ENCODE data around the gene HOXB5.

HOXB5 gene

DNA sequence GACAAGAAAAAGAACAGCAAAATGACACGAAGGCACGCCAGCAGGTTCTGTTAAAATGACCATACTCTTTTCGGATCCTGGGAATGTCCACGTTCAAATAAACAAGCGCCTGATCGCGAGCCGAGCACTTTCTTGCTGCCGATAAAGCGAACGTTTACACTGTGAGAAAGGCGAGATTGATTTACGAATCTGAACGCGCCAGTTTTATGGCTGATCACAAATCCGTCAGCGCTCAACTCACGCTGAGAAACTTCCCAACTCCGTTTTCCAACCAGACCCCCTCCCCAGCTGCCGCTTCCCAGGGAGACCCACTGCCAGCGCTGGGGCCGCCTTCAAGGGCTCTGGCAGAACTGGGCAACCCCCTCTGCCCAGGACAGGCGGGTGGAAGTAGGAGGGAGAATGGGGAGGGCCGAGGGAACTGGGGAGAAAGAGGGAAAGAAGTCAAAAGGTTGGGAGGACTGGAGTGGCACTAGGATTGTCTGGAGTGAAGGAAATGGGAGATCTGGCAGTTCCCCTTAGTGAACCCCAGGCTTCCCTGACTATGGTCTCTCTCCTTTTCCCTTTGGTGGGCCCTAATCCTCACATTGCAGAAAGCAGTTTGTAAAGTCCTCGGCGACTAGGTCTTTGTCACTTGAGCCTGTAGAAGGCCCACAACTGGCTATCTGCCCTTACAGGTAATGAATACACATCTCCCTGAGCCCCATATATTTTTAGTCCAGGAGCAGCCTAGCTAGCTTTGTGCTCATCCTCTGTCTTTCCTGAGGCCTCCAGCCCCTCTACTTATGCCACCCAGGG lies 22.4 kb downstream of the HOXB5 start:
- DNase-seq, result no peak

DNA sequence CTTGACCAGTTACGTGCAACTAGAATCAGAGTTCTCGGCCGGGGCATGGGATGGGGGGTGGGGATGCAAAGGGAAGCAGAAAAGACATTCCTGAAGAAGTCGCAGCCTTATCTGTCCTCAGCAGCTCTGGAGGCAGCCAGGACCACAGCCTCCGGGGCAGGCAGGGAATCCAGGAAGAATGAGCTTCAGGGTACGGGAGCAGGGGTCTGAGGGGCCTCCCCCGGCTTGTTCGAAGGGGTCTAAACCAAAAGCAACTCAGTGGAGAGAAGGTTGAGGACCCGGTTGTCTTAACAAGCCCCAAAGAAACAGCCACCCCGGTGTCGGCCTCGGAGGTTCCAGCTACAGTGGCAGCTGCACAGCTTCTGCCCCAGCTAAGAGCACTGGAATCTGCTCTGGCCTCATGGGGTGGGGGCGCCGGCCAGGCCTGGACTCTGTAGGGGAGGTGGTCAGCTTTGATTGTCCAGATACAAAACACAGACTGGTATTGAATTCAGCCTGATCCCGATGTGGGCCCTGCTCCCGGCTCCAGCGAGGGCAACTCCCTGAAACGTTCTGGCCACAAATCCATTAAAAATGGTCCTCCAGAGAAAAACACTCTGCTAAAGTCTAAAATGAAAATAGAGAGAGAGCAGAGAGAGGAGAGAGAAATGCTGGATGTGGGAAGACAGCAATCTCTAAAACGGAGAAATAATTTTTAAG lies 23.1 kb downstream of the HOXB5 start:
- DNase-seq, result no peak

DNA sequence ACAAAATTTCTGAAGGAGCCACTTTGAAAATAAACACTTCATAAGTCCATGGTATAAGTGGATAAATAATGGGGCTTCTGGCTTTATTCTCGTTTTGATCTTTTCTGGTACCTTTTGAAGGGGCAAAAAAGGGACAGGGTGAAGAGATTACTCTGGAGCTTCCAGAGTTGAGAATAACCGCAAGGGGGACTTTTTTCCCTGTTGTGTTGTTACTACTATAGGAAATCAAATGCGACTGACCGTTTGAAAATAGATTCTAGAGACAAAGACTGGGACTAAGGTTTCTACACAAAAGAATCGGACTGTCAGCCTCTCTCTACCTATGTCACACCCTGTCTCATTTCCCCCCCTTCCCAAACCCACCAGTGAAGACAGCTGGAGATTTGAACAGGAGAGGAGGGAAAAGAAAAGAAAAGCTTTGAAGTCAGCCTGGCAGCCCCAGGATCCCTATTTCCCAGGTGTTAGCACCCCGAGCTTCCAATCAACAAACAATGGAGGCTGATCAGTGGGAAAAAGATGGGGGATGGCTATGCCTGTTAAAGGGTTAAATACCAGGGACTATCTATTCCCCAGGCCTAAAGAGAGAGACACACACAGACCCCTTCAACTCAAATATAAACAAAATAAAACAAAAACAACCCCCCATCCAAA lies 23.8 kb downstream of the HOXB5 start:
- no peak for DNase-seq

DNA sequence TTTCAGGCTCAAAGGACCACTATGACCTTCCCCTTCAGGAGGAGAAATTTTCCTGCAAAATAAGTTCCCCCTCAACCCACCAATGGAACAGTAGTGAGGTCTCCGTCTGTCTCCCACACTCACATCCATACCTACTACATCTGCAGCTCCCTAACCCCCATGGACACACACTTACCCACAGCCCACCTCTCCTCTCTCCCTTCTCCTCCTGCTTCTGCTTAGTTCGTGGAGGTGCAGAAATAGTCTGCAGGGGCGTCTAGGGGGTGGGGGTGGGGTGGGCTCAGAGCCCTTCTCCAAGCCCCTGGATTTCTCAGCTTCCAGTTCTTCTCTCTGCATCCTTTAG lies 24.4 kb downstream of the HOXB5 start:
- no peak for DNase-seq

DNA sequence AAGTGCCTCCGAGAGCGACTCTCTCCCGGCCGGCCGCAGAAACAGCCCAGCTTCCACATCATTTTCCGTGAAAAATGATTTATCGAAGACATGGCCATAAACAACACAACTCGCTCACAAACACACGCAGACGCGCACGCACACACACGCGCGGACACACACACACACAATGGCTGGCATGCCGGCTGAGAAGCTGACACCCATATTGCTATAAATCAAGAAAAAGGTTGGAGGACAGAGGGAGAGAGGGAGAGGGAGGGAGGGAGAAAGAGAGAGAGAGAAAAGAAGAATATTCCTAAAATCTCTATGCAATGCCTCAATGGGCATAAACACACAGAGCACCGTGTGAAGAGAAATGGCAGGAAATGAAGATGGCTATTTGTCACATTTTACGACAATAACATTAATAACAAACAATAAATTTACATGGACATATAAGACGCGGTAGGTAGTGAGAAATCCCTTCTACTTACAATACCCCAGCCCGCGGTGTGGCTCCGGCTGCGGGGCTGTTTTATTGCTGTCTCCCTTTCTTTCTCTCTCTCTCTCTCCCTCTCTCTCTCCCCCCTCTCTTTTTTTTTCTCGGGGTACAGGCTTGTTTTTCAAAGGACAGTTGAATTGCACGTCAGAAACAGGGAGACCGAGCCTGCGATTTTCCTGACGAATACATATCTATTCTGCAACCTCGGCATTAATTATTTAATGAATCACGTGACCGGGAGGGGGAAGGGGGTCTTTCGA lies 24.9 kb downstream of the HOXB5 start:
- no peak for DNase-seq

DNA sequence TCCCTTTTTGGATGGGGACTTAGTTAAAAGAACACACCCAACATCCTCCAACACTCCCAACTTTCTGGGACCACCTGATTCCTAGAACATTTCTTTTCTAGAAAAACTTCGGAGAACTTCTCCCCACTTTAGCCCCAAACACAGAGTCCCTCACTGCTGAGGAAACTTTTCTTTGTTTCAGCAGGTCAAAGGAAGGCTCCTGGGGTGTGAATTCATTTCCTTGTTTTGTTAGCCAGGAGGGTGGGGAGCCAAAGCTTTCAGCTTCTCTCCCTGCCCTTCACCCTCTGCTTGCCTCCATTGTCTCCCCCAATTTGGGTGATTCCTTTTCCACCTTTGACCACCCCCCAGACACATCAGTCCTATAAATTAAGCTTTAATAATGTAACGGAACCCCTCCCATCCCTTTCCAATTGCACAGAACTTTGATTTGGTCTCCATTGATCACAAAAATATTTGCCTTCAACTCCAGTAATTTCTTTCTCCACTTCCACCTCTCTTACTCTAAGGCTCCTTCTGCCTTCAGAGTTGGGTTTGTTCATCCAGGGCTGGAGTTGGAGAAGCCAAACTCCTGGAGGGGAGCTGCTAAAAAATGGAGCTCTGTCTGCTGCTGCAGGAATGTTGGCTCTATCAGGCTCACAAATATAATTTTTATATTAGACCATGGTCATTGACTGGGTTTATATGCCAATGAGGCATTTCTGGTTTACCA lies 25.8 kb downstream of the HOXB5 start:
- no peak for DNase-seq

DNA sequence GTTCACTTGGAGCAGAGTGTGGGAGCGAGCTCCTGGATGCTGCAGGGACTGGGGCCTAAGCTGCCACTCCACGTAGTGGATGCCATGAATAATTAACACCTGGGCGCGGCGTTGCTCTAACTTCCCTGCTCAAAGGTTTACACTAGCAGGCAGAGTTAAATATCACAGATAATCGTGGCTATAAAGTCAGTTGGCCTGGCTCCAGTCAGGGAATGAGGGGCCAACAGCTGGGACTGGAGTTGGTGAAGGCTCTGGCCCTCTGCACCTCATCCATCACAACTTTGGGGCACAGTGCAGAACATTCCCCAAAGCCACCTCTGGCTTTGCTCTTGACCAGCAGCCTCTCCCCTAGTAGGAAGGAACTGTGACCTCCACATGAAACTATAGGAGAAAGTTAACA lies 26.4 kb downstream of the HOXB5 start:
- no peak for DNase-seq

DNA sequence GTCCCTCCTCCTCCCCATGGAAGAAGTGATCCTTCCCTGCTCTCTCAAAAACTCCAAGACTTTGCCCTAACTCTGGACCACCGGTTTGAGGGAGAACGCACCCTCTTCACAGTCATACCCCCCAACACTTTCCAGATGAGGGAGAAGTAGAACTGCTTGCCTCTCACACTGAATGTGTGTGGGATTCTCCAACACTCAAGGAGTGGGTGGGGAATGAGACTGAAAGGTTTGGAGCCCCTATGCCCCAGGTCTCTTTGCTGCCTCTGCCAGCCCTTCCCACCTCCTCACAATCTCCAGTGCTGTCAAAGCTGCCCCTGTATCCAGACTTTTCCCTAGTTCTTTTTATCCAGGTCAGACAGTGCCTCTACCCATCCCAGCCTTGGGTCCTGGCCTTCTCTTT lies 26.9 kb downstream of the HOXB5 start:
- no peak for DNase-seq

DNA sequence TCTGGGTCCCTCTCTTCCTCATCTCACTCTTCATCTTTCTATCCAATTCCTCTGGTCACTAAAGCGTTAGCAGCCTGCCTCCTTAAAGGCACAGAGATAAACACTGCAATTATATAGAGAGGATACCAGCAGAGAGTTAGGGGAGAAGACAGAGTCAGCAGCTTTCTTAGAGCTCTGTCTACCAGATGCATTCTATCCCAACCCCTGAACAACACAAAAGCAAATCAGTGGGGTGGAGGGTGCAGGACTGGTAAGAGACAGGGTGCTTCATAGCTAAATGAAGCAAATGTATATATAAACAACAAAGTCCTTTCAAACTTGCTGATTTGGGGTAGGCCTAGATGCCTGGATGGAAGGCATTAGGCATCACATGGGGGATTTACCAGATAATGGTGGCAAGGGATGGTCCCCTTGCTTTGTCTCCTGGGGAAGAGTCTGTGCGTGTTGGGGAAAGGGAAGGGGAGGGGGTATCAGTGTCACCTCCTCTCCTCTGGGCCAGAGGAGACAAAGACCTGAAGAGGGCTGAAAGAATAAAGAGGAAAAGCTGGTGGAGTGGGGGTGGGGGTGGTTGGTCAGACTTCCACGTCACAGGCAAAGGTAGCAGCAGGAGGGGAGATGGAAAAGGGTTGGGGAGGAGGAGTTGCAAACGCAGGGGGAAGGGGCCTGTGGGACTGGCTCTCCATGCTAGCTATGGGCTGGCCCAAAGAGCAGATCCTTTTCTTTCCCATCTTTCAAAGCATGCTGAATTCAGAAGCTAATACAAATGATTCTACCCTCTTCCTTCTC lies 27.5 kb downstream of the HOXB5 start:
- no peak for DNase-seq

DNA sequence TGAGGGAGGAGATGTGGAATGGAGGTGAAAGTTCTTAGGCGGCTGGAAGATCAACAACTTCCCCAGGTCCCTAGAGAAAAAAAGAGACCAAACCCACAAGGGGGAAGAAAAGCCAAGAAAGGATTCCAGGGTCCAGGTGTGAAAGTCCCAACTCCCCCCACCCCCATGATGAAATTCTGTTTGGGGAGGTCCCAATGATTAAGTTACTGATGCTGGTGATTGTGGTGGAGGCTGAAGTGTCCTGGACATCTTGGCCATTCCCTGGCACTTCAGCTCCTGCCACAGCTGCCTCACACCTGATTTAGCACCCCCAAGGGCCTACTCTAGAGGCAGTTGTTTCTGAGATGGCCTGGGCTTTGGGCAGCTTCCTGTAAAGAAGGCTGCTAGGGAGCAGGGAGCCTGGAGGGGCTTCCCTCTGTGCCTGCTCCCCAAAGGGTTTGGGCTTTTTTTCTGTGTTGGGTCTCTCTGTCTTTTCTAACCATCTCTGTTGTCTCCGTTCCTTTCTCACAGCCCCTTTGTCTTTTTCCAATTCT lies 28.5 kb downstream of the HOXB5 start:
- DNase-seq, result no peak

DNA sequence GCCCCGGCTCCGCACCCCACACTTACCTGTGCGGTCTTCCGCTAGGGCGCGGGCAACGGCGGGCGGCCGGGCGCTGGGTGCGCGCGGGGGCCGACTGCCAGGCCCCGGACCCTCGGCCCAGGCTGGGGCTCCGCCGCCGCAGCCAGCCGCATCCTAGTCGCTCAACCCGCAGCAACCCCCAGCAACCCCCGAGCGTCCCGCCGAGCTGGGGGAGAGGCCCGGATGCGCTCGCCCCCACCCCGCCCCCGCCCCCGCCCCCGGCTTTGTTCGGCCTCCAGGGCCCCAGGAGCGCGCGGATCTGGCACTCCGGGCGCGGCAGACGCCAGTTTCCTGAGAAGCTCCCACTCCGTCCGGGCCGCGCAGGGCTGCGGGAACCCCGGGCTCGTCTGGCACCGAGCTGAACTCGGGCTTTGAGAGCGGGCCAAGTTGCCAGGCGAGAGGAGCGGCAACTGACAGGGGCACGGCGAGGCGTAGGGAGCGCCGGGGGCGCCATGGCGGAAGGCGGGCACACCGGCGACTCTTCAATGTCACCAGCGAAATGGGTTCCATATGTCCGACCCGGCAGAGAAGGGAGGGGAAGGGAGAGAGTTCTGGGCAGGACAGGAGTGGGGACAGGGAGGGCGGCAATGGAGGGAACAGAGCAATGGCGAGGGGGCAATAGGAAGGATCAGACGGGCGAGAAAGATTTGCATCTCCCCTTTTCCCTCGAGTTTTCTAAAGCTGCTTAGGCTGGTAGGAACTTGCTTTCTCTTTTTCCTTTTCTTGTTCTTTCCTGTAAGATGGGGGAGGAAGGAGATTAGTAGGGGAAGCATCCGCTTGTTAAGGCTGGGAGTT lies 29.2 kb downstream of the HOXB5 start:
- DNase-seq, result no peak

DNA sequence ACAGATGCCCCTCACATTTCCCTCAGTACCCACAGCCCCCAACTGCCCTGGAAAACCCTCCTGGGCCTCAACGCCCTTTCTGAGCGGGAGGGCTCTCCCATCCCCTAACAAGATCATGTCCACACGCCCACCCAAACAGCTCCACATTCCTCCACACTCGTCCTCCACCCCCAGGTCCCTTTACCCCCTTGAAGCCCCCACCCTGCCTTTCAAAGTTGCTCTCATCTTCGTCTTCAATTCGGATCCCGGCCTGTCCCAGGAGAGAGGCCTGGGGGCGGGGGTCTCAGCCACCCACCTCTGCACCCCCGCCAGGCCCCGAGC lies 29.8 kb downstream of the HOXB5 start:
- no peak for DNase-seq

DNA sequence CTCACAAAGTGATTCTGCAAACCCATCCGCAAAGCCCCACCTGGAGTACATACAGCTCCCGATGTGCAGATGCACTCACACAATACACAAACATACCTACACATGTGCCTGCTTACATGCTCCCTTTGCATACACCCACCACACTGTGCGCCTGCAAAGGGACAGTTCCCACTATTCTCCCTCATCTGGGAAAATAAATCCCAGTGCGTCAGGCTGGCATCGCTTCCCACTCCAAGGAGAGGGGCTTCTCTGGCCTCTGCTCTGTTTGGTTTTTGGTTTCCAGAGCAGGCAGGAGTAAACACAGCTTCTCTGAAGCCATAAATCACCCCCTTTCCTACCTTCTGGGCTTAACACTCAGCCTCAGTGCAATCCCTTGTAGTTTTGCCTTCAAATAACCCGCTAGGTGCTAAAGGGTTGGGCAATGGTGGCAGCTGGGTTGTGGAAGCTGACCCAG lies 30.2 kb downstream of the HOXB5 start:
- DNase-seq, result no peak

DNA sequence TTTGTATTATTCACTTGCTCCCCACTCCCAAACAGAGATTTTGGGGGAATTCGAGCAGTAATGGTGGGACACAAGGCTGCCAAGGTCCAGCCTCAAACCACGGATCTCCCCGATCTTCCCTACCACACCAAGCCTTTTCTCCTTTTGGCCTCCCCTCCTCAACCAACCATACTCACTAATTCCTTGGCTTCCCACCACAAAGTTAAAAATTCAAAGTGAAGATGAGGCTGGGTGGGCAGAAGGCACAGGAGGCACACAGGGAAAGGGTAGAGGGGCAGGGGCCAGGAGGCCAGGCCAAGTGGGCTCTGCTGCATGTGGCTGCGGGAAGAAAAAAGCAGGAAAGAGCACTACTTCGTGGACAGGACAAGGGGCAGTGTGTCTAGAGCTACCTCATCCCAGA lies 30.6 kb downstream of the HOXB5 start:
- DNase-seq, result no peak

DNA sequence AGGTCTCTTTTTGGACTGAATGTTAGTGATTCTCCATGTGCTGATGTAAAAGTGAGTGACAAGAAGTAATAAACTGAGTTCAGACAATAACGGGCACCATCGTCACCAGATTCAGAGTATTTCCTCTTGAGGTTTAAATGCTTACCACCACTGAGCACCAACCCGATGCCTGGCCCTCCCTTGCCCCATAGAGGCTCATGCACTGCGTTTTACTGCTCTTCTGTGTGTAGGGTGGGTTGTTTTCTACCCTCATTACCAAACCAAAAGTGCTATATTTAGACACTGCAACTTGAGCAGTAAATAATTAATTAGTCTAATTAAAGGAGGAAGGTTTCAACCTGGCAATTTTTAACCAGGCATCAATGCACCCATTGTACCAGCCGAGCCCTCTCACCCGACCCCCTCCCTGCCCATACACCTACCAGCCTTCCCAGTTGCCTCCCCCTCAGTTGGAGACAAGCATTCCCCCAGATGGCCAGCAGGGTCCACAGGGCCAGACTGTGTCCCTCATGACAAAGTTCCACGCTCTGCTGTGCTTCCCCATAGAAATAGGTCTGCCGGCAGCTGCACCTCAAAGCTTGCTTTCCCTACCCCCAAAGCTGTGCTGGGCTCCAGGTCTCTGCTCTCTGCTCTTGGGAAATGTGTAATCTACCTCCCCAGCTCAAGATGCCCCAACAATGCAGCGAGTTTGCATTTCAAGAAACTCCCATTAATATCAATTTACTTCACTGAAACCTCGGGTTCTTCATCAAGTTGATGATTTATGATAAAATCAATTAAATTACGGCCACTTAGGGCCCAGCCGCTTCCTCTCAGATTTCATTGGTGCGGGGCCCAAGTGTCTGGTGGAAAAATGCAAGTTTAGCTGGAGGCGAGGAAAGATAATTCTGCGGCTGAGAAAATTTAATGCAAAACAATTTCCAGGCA lies 31.4 kb downstream of the HOXB5 start:
- no peak for DNase-seq

DNA sequence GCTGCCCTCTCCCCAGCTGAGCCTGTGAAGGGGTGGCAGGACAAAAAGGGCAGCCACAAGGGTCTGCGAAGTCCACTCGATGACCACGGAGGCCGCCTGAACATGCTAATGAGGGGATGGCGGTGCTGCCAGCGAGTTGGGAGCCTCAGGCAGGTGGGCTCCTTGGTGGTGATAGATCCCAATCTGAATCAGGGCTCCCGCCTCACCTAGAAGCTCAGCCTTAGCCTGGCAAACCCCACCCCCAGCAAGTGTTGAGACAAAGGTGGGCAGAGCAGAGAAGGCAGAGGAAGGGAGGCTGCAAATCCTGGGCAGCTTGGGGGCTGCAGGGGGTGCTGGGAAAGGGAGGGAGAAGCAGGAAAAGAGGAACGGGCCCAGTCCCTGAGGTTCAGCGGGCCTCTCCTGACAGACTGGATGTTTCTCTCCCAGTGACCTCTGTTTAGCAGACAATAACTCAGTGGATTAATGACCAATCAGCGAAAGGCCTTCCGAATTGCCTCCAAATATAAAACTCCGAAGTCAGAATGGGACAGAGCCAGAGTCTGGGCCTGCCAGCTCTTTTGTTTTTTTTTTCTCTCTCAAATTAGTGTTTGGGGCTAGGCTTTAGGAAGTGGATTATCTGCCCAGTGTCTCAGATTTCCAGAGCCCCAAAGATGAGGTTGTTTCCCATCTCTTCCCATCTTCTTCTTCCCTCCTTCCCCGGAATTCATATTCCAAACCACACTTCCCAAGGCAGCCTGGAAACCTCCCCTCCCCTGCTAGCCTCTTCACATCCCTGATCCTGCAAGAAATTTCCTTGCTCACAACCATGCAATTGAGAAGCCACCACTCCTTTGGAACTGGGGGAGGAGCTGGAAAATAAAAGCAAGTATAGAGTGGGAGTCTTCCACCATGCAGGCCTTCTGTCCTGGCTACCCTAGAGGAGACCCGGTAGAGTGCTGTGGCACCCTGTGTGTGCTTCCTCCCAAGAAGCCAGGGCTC lies 33.5 kb downstream of the HOXB5 start:
- DNase-seq, result no peak

DNA sequence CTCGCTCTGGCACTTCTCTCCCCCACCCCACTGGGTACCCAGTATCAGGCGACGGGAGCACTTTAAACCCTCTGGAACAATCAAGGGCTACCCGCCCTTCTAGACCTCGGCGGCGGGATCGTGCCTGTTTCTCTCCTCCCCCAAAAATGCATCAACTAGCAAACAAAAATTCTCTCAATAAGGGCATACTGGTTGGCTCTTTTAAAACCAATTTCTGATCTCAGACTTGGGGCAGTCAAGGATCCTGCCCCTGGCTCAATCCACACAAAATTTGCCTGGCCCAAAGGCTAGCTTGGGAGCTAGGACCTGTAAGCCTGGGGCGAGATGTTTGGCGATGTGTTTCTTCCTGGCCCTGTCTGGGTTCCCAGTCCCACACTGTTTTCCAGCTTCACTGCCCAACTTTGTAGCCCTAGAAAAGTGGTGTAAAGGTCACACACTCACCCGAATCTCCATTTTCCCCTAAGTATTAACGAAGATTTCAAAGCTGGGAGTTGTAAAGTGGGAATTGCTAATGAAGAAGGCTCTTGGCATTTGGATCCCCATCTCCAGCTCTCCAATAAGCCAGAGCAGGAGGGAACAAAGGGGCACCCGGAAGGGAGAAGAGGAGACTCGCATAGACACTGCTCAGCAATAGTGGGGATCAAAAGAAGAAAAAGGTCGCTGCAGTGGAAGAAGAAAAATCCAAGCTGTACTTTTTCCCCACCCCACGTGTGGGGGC lies 34.3 kb downstream of the HOXB5 start:
- DNase-seq, result no peak

DNA sequence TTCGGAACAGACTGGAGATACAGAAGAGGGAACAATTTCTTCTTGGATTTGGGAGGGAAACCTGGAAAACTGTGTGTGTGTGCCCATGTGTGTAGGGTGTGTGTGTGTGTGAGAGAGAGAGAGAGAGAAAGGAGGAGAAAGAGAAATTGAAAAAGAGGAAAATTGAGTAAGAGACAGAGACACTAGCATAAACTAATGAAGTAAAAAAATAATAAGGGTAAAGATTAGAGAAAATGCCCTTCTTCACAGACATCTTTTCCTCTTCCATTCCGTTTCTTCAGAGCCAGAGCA lies 34.8 kb downstream of the HOXB5 start:
- no peak for DNase-seq

All from NCI-H2107 (cell line).